Measurements from ENCODE around the gene PHACTR2.
A peak's percentile ranks its signal among the peaks of the same experiment; 100 is the strongest.

PHACTR2 gene

DNA sequence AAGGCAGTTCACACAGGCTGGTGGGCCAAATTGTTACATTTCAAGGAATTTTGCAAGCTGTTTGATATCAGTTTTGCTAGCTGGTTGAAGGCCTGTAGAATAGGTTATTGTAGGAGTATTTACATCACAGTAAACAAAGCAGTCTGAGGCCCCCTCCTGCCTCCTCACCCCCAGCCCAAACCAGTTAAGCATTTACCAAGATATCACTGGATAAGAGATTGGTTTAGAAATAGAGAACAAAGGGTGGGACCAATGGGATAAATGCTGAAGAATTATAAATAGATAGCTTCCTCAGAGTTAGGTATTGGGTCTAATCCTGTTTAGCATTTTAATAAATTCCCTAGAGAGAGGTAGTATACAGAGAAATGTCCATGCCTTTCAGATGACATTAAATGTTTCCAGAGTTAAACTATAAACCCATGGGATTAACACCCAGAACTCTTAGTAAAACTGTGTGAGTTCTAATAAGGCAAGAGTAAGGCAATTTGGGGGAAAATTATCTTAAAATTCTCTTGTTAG, 2.3 kb upstream of the PHACTR2 start:
- DNase-seq (ENCODE audit: low read depth), result no peak

DNA sequence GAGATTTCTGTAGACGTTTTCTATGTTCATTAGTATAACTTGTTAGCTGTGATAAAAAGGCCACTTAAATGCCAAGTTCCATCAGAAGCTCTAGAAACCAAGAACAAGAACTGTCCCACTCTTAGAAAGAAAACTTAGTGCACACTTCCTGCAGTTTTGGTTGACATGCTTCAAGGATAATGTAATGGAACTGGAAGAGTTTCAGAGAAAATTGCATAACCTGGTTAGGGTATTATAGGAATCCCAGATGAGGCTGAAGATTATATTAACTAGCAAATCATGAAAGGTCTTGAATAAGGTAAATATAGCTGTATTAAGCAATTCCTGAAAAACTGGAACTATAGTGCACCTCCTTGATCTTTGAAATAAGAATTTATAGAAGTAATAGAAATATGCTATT, 1.8 kb upstream of the PHACTR2 start:
- peak; percentile 80 for DNase-seq (ENCODE audit: low read depth)

DNA sequence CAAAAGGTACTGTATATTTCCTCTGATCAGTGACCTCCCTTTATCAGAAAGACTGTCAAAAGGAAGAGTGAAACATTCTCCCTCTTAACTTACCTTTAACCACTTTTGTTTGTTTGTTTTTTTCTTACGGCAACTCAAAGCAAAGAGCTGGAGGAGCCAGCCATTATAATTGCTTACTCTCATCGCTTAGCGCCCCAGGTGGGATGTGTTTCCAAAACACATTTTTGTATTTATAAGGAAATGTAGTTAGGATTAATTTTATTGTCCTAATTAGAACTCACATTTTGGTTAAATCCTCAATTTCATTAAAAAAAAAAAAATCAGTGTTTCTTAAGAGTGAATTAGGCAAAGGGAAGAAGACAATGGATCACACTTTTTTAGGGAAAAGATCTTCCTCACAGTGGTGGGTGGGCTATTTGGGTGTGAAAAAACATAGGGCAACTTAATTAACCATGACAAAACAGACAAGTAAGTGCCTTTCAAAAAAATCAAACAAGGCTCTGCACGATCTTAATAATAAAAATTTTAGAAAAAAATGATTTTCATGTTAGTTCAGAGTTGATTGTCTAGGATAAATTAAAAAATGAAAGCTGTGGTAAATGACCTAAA, 1.2 kb upstream of the PHACTR2 start:
- DNase-seq (ENCODE audit: low read depth), result no peak

DNA sequence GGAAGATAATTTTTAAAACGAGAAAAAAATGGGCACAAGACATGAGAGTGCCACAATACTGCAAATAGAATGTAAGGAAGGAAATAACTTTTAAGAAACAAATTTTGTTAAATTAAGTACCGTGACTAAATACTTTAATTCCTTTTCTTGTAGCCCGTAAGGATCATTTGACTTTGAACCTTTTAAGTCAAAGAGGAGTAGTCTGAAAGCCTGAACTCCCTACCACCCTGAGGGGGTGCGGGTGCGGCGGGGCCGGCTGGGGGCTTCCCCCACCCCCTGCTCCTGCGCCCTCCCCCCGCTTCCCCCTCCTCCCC, 231 bp upstream of the PHACTR2 start:
- no peak for DNase-seq (ENCODE audit: low read depth)

DNA sequence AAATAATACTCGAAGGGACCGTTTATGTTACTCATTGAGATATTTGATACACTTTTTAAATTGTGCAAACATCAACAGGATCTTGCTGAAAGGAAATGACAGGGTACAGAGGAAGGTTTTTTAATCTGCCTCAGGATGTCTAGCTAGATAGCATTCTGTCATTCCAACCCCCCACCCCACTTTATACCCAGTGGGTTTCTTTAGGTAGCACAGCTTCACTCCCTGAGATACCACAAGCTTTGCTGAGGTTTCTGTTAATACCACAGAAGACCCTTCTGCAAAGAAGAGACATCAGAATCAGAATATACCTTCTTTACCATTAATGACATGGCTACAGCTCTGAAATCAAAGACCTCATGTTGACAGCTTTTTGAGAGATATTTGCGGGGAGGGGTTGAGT, 1.3 kb downstream of the PHACTR2 start:
- DNase-seq (ENCODE audit: low read depth), result peak; percentile 35

DNA sequence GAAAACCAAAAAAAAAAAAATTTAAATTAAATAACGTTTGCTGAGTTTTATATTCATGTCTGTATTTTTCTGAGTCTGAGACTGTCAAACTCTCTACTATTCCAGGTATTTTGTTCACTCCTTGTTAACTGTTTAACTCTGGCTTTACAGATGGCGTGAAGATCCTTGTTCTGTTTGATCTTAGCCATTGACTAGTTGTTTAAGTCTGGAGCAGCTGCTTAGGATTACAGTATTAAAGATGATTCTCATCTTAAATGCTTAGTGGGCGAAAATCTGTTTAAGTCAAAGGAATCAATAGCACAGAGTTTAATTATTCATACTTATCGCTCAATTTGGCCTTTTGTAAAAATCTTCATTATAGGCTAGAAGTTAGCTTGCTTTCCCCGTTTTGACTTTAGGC, 2.4 kb downstream of the PHACTR2 start:
- DNase-seq (ENCODE audit: low read depth), result no peak

DNA sequence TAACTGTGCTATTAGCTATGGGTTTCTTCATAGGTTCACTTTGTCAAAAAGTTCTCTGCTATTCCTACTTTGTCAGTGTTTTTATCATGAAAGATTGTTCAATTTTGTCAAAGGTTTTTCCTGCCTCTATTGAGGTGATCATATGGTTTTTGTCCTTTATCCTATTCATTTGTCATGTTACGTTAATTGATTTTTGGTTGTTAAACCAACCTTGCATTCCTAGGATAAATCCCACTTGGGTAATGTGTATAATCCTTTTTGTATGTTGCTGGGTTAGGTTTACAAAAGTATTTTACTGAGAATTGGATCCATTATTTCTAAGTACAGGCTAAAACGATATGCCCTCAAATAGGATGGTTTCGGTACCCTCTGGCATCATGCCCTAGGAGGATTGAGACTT, 5.0 kb downstream of the PHACTR2 start:
- no peak for DNase-seq (ENCODE audit: low read depth)

DNA sequence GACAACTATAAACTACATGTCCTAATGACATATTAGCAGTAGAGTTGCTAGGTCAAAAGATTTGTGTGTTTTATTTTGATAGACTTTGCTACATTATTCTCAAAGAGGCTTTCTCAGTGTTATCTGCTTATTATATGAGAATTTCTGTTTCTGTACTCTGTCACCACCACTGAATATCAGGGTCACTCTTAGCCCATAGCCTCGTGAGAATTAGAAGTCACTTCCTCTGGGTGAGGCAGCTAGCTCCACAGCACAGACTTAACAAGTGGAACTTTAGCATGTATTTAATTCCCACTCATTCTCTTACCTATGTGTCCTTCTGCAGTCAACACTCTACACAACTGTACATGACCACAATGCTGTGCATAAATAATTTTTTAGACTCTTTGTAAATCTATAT, 6.7 kb downstream of the PHACTR2 start:
- no peak for DNase-seq (ENCODE audit: low read depth)

DNA sequence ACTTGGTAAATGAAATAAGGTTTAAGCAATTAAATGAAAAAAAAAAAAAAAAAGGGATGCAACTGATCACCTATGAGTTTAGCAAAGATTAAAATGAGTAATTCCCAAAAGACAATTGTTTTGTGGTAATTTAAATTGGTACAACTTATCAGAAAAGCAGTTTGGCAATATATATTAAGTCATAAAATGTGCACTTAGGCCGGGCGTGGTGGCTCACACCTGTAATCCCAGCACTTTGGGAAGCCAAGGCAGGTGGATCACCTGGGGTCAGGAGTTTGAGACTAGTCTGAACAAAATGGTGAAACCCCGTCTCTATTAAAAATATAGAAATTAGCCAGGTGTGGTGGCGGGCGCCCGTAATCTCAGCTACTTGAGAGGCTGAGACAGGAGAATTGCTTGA, 7.9 kb downstream of the PHACTR2 start:
- no peak for DNase-seq (ENCODE audit: low read depth)

DNA sequence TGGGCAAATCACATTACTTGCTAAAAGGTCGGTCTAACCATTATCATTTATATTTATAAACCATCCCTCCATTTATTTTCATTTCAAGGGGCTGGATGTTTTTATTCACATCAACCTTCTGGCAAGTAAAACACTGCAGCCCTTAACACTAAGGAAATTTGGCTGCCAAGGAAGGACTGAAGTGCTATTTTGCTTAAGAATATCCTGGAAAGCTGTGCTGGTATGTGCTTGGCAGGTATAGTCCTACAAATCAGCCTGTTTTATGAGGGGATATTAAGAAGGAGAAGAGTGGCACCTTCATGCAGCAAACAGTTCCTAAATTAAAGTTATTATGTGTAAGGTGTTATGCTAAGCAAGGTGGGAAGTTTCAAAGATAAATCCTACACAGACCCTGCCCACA, 9.8 kb downstream of the PHACTR2 start:
- DNase-seq (ENCODE audit: low read depth), result no peak

DNA sequence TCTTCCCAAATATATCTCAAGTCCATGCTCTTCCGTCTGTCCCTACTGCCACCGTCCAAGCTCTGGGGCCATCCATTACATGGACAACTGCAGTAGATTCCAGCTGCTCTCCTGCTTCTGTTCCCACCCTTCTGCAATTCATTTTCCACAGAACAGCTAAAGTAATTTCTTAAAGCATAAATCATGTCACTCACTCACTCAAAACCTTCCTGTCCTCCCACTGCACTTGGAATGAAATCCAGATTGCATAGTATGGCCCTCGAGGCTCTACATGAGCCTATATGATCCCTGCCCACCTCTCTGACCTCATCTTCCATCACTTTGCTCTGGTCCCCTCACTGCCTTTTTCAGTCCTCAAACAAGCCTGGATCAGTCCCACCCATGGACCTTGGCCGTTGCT, 10.9 kb downstream of the PHACTR2 start:
- no peak for DNase-seq (ENCODE audit: low read depth)

DNA sequence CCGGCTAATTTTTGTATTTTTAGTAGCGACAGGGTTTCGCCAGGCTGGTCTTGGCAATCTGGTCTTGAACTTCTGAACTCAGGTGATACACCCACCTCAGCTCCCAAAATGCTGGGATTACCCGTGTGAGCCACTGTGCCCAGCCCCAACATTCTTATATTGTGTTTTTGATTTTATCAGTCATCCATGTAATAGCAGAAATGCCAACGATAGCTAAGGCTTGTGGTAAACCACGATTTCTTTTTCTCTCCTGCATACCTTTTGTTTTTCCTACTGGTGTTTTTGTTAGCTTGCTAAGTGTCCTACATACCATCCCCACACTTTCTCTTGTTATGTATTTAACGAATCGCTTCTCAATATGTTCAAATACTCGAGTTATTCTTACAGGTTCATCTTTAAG, 12.1 kb downstream of the PHACTR2 start:
- DNase-seq (ENCODE audit: low read depth), result peak; percentile 45

DNA sequence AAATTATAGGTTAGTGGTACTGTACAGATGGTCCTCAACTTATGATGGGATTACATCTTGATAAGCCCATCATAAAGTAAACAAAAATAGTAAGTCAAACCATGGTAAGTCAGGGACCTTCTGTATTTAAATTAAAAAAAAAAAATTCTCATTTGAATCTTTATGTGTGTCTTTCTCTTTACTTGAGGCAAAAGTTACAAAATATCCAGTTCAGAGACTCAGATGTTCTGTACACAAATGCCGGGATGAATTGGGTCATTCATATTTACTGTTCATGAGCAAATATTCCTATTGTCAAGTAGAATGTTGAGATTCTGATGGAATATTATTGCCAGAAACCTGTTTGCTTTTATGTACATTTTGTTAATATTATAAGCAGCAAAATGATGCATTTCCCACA, 13.4 kb downstream of the PHACTR2 start:
- DNase-seq (ENCODE audit: low read depth), result no peak

DNA sequence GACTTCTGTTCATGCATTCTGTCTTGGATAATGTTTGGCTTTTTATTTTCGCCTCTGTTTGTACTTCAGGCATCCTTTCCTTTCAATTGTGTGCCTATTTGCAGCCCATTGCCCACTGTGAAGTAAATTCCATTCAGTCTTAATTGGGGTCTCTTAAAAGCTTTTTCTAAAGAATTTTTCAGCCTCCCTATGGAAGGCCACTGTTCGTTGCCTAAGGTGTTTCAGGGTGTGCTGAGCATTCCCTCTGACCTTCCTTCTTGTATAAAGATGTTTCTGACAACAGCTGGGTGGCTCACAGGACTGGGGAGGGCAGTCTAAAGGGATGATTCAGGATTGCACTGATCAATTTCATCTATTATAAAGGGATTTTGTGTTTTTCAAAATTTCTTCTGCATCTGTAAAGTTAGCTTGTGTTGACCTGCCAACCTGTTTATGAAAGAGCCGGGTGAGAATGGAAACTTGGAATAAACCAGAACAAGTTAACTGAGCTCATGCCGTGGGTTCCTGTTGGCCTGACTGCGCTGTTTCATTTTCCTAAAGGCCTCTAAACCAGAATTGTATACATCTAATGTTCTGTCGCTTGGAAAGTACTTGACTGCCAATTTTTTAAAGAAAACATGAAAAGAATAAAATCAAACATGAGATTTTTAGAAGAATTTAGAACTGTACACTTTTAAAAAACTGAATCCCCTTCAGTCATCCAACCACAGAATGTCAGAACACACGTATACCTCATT, 14.3 kb downstream of the PHACTR2 start:
- DNase-seq (ENCODE audit: low read depth), result no peak

DNA sequence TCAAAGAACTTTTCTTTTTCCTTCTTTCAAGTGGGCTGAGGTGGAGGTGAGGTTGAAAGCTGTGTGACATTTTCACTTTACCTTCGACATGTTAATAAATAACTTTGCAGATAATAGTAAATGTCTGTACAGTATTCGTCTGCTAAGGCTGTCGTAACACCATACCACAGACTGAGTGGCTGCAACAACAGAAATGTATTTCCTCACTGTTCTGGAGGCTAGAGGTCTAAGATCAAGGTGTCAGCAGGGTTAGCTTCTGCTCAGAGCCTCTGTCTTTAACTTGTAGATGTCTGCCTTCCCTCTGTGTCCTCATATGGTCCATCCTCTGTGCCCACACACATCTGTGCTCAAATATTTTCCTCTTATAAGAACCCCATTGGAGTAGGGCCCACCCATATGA, 14.9 kb downstream of the PHACTR2 start:
- peak; percentile 53 for DNase-seq (ENCODE audit: low read depth)

DNA sequence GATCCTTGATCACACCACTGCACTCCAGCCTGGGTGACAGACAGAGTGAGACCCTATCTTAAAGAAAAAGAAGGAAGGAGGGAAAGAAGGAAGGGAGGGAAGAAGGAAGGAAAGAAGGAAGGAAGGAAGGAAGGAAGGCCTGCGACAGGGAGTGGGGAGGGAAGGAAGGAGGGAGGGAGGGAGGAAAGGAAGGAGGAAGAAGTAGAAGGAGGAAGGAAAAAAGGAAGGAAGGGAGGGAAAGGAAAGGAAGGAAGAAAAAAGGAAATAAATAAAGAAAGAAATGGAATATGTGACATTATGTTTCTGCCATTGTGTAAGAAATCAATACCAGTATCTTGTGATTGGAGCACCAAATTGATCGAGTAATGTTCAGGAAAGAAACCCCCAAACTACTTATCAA, 16.2 kb downstream of the PHACTR2 start:
- DNase-seq (ENCODE audit: low read depth), result no peak

DNA sequence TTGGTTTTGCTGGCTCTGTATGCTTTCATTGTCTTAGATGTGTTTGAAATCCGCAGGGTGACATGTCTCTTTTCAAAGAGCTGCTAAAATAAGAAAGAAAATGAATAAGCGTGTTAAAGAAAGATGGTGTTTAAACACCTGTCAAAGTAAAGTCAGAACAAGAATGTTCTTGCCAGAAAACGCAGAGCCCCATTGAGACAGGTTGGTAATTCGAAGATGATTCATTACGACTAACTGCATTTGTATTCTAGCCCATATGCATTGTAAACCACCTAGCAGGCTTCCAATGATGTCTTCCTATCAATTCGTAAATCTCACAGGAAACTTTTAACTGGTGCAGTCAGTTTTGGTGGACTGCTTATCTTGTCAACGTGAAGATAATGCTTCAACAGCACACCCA, 16.8 kb downstream of the PHACTR2 start:
- DNase-seq (ENCODE audit: low read depth), result peak; percentile 28

DNA sequence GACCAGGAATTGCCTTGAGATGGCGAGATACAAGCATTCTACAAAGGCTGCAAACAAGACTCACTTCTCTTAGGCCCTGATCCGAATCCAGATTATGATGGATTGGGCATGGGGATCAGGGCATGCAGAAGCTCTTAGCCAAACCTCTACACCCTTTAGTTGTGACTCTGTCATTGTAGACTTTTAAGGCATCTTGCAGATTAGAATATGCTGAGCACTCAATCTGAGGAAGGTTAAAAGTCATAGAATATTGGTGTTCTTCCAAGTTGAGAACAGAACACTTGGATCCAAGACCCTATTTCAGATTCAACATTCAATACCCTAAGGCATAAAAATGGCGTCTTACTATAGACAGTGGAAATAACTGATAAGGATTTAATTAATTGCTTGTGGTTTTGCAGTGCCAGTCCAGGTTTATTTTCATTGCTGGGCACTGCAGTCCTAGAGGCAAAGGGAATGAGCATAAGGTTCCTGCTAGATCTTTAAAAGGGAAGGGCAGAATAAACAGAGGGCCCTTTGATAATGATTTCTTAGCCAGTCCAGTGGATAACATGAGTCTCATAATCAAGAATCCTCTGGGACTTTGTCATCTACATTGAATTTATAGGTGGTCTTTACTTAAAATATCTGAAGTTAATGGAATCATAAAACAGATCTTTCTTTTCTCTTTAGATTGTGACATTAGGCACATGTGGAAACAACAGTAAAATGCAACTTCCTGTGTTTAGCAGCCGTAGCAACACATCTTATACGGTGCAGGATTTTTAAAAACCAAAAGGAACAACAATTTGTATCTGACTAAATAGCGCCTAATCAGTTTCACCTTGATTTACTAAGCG, 17.6 kb downstream of the PHACTR2 start:
- DNase-seq (ENCODE audit: low read depth), result no peak

DNA sequence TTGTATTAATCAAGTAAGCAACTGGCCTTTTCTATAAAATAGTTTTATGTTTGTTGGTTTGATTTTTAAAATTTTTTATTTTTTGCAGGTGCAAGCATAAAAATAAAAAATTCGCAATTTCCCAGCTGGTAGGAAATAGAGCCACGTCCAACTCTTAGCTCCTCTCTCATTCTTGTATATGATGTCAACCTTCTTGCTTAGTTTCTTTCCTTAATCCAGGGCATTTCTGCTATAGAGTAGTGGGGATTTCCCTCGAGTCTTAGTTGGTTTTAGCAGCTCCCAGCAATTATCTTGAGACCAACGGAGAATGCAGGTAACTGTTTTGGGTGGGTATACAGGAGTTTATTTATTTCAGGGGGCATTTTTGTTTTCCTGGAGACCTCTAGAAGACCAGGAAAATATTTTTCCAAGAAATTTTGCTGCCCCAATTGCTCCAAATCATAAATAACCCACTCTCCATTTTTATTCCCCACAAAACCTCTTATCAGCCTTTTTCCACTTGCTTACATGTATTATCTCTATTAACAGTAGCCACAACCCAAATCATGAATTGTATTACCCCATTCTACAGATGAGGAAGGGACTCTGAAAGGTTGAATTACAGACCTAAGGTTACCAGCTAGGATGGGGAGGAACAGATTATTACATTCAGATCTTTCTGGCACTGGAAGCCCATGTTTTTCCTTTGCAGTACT, 18.4 kb downstream of the PHACTR2 start:
- DNase-seq (ENCODE audit: low read depth), result peak; percentile 34

DNA sequence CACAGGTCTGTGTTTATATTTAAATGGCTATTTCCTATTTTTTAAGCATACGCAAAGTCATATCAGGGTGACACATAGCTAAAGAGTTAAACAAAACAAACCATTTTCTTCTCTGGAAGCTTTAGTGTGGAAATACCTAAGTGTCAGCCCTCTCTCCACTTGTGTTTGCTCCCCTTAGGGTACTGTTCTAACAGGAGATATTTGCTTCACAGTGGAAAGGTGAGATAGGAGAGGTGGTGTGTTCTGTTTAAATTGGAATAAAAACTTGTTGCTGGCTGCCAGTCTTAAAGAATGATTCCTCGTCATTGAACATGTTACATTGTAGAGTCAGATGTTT, 18.9 kb downstream of the PHACTR2 start:
- peak; percentile 49 for DNase-seq (ENCODE audit: low read depth)

DNA sequence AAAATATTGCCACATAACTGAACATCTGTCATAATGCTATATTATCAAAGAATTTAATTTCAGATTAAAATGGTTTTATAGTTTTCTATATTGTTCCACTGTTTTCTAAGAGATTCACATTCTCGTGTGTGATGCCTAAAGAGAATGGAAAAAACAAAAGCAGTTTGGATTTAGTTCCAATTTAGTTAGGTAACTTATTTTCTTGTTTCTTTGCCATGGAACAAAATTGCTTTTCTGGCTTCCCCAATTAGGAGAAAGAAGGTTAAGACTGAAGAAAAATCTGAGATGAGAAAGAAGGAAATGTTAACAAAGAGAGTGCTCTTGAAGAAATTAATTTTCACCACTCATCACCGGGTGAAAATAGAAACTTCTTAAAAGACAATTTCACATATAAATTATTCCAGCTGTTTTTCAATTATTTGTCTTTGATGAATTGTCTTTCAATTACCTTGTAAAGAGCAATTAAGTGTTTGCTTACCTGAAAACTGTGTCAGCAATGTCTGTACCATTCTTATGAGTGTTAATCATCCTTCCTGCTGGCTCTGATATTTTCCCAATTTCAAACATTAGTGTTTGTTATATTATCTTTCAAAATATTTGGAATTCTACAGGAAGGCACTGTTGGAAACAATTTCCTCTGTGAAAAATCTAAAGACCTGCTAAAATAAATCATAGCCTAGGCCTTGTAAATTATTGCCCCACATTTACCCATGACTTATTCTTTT, 19.5 kb downstream of the PHACTR2 start:
- DNase-seq (ENCODE audit: low read depth), result no peak

DNA sequence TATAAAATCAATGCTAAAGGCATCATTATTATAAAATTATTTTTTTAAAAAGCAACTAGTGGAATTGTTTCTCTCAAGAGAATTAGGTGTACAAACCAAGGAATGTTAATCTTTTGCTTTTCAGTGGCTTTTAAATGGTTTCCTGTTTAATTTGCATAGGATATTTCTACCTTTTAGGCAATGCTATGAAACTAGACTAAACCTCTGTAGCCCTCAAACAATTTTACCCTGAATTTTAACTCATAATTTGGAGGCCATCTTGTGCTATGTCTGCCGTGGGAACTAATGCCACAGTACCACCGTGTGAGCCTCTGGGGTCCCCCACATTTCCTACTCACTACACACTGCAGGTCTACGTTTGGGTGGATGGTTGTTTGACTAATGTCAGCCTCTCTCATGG, 20.6 kb downstream of the PHACTR2 start:
- DNase-seq (ENCODE audit: low read depth), result no peak

Measured in iris pigment epithelial cell (primary cell).